ENCODE measurements around the gene MEGF6.

The MEGF6 gene

DNA sequence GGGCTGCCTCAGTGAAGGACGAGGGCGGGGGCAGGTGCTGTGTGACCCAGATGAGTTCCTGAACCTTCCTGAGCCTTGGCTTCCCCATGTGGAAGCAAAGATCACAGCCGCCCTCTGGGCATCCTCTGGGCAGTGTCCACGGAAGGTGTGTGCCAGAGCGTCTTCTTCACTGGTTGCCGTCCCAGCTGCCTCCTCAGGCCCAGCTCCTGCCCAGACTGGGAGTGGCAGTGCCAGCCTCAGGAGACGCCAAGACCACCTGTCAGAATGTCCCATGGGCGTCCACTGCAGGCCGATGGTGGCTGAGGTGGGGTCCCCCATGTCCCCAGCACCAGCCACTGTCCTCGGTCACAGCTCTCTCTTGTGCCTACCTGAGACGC is 146.7 kb downstream of the MEGF6 start:
- no peak for DNase-seq

DNA sequence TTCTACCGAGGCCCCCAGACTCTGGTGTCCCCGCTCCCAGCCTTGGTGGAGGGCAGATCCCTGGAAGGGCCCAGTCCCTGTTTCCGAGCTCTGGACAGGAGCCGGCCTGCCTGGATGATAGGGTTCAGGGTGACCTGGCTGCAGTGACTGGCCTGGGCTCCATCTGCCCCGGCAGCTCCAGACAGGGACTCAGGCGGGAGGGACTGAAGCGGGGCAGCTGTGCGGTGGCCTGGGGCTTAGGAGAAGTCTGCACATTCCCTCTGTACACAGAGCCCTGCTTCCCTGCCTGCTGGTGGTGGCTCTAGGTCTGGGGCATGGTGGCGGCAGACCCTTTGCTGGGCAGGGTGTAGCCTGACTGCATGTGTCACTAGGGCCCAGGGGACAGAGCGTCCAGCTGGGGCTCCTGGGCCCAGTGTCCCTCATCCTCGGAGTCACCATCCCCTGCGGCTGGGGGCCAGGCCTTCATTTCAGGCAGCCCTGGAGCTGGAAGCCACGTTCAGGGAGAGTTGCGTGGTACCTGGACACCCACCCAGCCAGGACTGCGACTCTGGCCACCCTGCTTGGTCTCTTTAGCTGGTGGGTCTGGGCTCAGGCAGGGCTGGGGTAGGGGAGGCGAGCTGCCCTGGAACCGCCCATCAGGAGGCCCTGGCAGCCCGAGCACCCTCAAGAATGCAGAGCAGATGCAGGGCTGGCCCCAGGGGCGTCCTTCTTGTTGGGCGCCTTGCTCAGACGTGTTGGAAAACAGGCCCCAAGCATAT is 147.2 kb downstream of the MEGF6 start:
- DNase-seq, result no peak

DNA sequence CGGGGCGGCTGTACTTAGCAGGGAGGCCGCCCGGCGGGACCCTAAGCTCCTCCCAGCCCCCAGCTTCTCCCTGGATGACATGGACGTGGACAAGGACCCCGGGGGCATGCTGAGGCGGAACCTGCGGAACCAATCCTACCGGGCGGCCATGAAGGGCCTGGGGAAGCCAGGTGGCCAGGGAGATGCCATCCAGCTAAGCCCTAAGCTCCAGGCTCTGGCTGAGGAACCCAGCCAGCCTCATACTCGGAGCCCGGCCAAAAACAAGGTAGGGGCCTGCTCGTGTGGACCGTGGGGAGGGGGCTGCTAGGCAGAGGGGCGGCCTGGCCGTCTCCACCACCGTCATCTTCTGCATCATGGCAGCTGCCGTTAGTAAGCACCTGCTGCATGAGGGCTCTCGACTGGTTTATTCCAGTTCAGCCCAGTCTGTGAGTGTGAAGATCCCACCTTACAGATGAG is 147.9 kb downstream of the MEGF6 start:
- DNase-seq, result no peak

DNA sequence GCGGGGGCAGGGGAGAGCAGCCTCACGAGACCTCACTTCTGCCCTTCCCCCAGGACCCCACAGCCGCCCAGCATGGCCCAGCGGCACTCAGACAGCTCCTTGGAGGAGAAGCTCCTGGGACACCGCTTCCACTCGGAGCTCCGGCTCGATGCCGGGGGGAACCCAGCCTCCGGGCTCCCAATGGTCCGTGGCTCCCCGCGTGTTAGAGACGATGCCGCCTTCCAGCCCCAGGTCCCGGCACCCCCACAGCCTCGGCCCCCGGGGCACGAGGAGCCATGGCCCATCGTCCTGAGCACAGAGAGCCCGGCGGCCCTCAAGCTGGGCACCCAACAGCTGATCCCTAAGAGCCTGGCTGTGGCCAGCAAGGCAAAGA is 148.3 kb downstream of the MEGF6 start:
- no peak for DNase-seq

DNA sequence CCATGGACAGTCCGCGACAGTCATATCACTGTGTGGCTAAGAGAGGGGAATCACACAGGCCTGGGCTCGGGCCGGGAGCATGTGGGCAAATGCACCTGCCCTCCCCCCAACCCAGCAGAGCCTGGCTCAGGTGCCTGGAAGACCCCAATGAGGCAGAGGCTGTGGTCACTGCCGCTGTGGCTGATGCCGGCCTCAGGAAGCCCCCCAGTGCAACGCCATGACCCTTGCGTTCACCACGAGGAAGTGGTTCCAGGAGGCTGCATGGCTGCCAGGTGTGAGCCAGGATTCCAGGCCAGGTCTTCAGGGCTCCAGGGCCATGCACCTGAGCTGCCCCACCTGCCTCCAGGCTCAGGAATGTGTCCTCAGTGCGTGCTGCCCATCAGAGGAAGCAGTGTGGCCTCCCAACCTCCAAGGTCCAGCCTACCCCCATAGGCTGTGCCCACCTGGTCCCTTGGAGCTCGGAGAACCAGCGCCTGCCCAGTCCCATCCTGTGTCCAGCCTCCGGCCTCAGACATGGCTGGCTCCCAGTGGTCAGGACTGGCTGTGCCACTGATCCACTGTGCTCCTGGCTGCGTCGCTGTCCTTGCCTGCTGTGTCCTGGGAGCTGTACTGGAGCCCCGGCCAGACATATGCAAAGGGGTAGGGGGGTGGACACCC is 148.8 kb downstream of the MEGF6 start:
- no peak for DNase-seq

DNA sequence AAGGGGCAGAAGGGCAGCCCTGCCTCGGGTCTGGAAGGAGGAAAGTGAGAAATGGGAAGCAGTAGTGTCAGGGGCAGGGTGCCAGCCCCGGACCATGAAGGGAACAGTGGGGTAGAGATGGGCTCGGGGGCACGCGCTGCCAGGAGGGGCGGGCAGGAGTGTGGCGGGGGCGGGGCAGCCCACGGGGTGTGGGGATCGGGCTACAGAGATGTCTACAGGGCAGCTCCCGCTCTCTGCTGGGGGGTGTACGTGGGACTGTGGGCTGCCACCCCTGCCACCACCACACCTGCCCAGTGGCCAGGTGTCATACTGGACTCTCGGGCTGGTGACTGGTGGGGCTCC is 149.4 kb downstream of the MEGF6 start:
- DNase-seq, result no peak

DNA sequence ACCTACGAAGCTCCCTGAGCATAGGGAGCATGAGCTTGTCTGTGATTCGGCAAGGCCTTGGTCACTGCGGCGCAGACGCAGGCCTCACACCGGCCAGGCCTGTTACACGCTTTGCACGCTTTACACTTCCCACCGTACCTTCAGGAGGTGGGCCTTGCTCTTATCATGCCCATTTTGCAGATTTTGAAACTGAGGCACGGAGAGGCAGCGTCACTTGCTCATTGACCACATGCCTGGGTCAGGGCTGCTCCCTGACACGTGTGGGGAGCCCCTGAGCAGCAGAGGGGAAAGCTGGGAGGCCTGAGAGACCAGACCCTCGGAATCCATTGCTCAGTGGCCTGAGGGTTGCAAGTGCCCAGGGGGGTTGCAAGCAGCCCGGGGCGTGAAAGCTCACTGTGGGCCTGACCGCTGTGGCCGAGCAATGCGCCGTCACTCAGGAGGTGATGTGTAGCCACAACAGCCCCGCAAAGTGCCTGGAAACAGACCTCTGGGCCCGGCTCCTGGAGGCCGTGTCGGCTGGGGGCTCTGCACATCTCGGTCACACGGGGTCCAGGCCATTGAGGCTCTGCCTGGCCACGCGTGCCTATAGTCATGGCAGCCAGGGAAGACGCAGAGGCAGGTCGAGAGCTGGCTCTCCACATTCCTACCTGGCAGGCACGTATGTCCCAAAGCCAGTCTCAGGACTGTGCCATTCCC is 149.9 kb downstream of the MEGF6 start:
- no peak for DNase-seq

DNA sequence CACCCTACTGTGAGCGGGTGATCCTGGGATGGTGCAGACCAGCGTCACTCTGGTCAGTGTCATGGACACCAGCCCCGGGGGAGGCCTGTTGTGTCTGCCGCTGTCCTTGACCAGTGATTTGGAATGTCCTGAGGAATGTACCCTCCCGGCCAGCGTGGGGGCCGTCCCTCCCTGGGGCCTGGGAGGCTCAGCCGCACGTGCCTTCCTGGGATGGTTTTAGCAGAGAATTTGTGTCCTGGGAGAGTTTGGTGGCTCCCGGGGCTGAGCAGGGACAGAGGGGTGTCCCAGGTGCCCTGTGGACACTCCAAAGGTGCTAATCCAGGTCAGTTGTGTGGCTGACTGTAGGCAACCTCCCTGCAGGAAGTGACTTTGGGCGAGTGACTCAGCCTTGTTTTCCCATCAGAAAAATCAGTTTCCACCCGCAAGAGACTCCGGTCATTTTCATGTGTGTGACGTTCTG is 150.6 kb downstream of the MEGF6 start:
- no peak for DNase-seq

DNA sequence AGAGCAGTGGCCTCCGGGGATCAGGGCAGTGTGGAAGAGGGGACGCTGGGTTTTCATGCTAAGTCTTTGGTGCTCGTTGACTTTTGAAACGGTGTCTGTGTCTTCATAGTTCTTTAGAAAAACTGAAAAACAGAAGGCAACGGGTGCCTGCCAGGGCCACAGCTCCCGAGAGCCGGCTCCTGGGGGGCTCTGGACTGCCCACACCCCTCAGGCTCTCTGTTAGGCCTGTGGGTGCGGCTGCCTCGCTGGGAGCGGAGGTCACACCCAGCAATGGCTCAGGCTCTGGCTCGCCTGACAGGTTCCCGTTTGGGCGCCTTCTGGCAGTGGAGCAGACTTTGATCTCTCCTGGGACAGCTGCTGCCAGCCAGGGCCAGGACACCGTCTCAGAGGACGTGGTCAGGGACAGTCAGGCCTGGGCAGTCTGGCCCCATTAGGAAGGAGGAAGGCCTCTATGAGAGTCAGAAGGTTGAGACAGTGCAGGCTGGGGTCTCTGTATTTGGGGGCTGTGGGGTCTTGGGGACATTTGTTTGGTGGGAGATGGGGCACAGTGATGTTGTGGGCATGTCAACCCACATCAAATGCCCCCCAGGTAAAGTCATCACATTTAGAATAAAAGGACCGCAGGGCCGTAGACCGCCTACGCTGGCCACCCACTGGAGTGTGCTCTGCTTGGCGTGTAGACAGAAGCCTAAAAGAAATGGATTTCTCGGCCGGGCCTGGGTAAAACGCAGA is 151.2 kb downstream of the MEGF6 start:
- DNase-seq, result no peak

DNA sequence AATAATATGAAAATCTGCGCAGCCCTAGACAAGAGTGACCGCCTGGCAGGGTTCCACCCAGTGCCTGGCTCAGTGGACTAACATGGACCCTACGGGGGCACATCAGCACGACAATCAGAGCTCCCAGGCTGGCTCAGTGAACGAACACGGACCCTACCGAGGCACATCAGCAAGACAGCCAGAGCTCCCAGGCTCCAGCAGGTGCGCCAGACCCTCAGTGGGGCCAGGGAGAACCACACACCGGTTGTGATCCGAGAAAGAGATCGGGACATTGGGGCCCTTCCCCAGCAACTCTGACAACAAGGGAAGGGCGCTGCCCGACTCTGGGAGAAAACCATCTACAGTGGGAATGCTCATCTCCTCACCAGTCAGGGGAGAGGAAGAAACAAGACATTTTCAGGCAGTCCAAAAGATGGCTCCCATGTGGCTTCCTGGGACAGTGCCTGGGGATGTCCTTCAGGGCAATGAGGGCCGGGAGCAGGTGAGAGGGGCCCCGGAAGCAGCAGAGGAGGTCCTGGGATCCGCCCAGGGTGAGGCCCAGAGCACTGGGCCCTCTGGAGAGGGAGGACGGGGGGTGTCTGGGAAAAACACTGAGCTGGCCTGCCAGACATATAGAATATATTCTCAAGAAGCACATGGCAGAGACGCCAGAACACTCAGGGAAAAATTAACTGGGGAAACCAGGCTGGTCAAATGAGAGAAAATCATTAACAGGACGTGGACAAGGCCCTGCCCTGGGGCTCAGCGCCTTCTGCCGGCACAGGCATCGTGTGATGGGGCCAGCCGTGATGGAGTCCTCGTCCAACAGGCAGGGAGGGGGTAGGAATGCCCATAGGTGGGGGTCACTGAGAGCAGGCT is 152.0 kb downstream of the MEGF6 start:
- DNase-seq, result no peak

DNA sequence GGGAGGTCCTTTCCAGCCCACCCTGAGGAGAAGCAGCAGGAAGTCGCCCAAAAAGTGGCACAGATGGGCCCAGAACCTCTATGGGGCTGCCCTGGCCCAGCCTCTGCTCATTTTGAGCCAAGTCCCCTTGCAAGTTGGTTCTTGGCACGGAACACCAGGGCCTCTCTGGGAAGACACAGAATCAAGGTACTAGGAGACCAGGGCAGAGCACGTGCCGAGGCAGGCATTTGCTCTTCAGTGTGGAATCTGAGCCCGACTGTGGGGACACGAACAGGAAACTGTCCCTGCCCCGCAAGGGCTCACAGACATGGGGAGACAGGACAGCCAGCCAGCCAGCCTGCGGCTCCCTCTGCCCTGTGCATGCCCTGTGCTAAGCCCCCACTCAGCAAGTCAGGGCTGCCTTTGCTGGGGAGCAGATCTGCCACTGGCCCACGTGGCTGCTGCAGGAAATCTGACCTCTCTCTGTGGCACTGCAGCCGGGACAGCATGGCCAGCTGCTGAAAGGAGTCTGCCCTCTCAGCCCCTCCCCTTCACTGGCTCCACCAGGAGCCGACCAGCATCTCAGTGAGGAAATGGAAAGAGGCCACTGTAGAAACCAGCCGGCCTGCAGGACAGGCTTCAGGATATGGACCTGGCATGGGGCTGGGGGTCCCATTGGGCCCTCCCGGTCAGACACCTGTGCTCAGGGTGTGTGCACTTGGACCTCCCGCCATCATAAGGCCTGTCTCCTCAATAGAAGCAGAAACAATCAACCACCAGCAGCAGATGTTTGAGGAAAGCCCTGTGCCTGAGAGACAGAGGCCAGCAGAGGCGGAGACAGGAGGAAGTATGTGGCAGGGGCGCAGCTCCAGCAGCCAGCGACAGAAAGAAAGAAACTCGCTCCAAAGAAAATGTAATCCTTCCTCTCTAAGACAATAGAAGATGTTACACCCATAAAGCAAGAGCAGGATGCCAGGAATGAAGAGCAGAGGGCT is 153.1 kb downstream of the MEGF6 start:
- DNase-seq, result no peak

DNA sequence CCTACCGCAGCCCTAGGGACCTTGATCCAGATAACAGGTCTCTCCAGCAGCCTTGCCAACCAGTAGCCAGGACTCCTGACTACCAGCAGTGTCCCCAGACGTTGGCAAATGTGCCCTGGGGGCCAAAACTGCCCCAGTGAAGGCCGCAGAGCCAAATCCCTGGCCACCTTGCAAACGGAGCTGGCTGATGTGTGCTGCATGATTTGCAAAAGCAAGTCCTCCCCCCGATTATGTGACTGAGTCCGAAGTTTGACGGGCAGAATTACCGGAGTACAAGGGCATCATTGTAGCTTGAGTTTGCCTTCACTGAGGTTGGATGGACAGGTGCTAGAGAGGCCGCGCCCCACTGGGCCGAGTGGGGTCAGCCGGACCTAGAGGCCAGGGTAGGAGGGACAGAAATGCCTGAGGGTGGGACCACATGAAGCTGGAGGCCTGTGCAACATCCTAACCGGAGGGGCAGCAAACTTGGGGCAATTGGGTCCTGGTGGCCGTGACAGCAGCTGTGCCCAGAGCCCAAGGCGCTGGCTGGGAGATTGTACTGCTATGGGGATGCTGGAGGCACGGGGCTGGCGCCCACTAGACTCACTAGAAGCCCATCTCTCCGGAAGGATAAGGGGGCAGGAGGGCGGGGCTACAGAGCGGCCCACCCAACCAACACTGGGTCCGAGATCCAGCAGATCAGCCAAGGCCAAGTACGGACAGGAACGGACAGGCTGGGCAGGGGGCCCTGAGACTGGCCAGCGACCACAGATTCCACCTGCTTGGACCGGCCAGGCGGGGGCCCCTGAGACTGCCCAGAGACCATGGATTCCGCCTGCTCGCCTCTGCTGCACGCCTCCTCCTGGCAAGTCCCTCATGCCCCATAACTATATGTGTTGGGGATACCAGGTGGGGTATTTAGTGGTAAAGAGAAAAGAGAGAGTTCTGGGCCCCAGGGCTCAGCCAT is 154.1 kb downstream of the MEGF6 start:
- DNase-seq, result no peak

DNA sequence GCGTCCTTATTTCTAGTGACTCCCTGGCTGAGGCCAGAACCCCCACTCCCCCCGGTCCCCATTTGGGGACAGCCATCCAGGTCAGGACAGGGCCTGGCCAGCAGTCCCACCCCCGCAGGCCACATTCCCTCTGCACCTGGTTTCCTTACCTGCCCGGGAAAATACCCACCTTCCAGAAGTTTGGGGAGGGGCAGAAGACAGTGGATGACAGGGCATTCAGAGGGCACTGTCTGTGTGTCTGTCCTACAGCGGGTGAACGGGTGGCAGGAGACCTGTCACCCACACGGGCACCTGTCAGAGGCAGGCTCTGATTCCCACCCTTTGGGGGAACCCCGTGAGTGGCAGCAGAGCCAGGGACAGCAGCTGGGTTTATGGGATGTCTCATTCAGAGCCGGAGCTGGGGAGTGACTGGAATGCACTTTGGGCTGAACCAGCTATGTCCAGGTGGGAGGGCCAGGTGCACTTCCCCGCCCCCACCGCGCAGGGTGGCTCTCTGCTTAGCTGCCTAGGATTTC is 154.8 kb downstream of the MEGF6 start:
- no peak for DNase-seq

DNA sequence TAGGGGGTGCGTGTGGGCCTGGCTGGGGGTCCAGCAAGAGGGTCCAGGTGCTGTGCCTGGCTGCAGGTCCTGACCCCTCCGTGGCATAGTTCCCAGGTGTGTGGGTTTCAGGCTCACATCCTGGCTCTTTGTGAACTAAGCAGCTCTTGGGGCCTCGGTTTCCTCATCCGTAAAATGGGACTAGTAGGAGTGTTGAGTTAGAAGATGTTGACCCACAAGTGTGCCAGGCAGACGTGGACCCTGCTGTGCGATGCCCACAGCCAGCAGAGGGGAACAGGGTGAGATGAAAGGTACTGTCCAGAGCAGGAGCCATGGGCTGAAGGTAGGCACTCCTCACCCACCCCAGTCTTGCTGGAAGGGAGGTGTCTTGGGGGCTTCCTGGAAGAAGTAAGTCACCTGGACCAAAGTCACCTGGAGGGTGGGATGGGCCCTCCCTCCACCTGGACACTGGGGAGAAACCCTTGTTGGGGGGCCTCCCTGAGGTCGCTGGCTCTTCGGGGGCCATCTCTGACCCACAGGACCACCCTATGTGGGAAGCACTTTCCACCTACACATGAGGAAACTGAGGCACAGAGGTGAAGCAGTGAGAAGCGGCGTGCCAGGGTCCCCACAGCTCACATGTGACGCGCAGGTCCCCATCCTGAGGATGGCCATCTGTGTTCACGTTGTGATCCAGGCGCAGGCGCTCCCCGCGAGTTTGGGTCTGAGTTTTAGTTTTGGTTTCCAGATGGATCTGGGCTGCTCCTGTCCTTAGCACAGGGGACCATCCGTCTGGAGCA is 155.4 kb downstream of the MEGF6 start:
- no peak for DNase-seq

DNA sequence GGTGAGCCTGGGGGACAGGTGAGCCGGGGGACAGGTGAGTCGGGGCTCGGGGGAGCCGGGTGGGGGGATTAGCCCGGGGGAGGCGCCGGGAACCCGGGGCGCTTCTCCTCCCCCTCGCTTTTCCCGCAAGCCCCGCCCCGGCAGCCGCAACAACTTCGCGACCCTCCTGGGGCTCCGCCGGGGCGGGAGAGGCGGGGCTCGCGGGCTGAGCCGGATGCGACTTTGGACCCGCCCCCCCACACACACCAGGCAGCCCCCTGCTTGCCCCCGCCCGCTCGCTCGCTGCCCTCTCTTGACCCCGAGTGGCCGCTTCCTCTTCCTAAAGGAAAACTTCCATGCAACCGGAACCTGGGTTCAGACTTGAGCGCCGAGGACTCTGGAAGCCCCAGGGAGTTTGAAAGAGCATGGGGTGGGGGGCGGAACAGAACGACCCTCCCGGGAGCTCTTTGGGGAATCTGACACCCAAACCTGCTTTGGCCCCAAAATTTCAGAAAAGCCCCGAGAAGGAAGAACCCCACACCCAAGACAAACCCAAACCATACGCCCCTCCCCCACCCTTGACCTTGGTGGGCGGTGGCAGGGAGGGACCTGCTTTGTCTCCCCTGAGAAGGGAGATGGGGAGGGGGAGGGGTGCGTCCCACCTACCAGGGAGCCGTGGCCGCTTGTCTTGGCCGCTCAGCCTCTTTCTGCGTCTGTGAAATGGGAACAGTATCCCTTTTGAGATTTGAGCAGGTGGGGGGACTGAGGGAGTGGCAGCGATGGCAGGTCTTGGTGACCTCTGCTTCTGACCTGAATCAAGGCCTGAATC is 156.3 kb downstream of the MEGF6 start:
- peak; percentile 21 for DNase-seq

DNA sequence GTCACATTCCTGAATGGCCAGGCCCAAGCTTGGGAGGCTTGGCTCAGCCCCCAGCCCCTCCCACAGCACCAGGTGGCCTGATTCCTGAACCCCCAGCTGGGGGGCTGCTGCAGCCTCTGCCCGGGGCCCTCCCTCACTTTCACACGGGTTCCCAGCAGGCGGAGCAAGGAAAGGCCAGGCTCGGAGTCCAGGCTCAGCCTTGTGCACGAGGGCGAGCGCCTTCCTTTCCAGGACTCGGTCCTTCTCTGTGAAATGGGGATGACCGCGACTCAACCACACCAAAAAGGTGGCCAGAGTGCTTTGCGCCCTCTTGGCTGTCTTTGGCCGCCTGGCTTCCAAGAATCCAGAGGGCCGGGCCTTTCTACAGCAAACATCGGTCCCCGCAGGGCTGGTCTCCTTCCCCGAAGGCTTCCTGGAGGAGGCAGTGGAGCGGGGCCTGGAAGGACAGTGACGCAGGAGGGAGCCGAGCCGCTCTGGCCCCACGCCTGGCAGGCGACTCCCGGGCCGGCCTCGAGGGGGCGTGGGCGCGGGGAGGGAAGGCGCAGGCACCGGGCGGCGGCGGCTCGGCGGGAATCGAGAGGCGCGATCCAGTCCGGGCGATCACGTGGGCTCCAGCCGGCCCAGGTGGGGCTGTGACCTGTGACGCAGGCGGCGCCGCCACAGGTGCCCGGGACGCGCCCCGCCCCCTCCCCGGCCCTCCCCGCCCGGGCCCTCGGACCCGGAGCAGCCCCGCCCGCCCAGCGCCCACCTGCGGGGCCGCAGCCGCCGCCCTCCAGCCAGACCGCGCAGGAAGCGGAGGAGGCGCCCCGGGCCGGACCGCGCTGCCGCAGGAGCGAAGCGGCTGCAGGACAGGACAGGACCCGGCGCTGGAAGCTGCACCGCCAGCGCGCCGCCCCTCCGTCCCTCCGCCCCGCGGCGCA is 157.2 kb downstream of the MEGF6 start, which contains the start of gene ARHGEF16:
TSS of gene ARHGEF16 (plus strand) at position 775 of the 920 bp plus-strand sequence. CDS start 8,420 bp downstream, outside the sequence.
- DNase-seq, result peak; percentile 36
